Neural cell (in vitro differentiated cells): ENCODE data around the gene CTSZ. TPM values are rescaled to one million over a fixed set of nuclear protein-coding genes. Genes with fewer than 3 reads are reported as not detected.

Source experiments
- H2AFZ ChIP-seq: fragments of 200-600, 300-800 bp; sonication (generic), shearing (Covaris generic); 2 replicates; pipeline ENCODE4 v1.6.0; 2014; ENCODE audit warnings: low read depth, mild to moderate bottlenecking, antibody characterized with exemption, low read length, moderate library complexity
- H3F3A ChIP-seq: fragments of 200-600 bp; shearing (Covaris generic); 2 replicates; pipeline ENCODE4 v1.6.1; 2016; ENCODE audit warnings: mild to moderate bottlenecking, moderate library complexity, mixed read lengths, antibody characterized with exemption, low read length; ENCODE audit not compliant: insufficient read depth, poor library complexity, severe bottlenecking
- H3K27ac ChIP-seq: fragments of 200-600, 300-800 bp; sonication (generic), shearing (Covaris generic); 2 replicates; pipeline ENCODE4 v1.5.1; 2014; ENCODE audit warnings: mild to moderate bottlenecking, low read length, moderate library complexity
- H3K27me3 ChIP-seq: fragments of 300-800, 200-600 bp; sonication (generic), shearing (Covaris generic); 2 replicates; pipeline ENCODE4 v1.6.0; 2014; ENCODE audit warnings: mild to moderate bottlenecking, low read depth, low read length, moderate library complexity; ENCODE audit not compliant: insufficient read depth
- H3K36me3 ChIP-seq: fragments of 300-800, 200-600 bp; sonication (generic), shearing (Covaris generic); 2 replicates; pipeline ENCODE4 v1.5.1; 2014; ENCODE audit warnings: mild to moderate bottlenecking, antibody characterized with exemption, low read length, moderate library complexity; ENCODE audit not compliant: insufficient read depth
- H3K4me2 ChIP-seq: fragments of 300-800, 200-600 bp; sonication (generic), shearing (Covaris generic); 2 replicates; pipeline ENCODE4 v1.6.0; 2014; ENCODE audit warnings: mild to moderate bottlenecking, low read length
- H3K4me3 ChIP-seq: fragments of 300-800, 200-600 bp; sonication (generic), shearing (Covaris generic); 2 replicates; pipeline ENCODE4 v1.5.1; 2014; ENCODE audit warnings: mild to moderate bottlenecking, low read length, moderate library complexity
- H3K79me2 ChIP-seq: fragments of 200-600 bp; shearing (Covaris generic); replicated peaks from 2 replicates; pipeline ENCODE4 v1.6.0; 2014; ENCODE audit warnings: mild to moderate bottlenecking, low read length, moderate library complexity; ENCODE audit not compliant: insufficient read depth
- H3K9ac ChIP-seq: fragments of 300-800, 200-600 bp; sonication (generic), shearing (Covaris generic); 2 replicates; pipeline ENCODE4 v1.6.1; 2016; ENCODE audit warnings: mild to moderate bottlenecking, low read length, mixed read lengths
- H3K9me2 ChIP-seq: fragments of 200-600 bp; shearing (Covaris generic); 2 replicates; pipeline ENCODE4 v1.6.1; 2016; ENCODE audit warnings: mild to moderate bottlenecking, low read length, mixed read lengths; ENCODE audit not compliant: insufficient read depth
- H3K9me3 ChIP-seq: fragments of 200-600, 300-800 bp; sonication (generic), shearing (Covaris generic); 2 replicates; pipeline ENCODE4 v1.6.1; 2016; ENCODE audit warnings: mild to moderate bottlenecking, mixed run types, low read length, moderate library complexity, mixed read lengths
- H4K20me1 ChIP-seq: fragments of 200-600 bp; shearing (Covaris generic); 2 replicates; pipeline ENCODE4 v1.6.1; 2016; ENCODE audit warnings: mild to moderate bottlenecking, mixed run types; ENCODE audit not compliant: insufficient read depth
- EP300 ChIP-seq: fragments of 450-650 bp; conservative IDR thresholded peaks from 2 replicates; pipeline ENCODE4 v1.6.1; 2014; ENCODE audit warnings: antibody characterized with exemption, mild to moderate bottlenecking, moderate library complexity; ENCODE audit not compliant: poor library complexity, severe bottlenecking
- EZH2 ChIP-seq: fragments of 200-600, 300-800 bp; shearing (Covaris generic), sonication (generic); IDR thresholded peaks from 2 replicates; pipeline ENCODE4 v1.6.1; 2014; ENCODE audit warnings: antibody characterized with exemption, low read length, borderline replicate concordance, mild to moderate bottlenecking; ENCODE audit not compliant: insufficient read depth, poor library complexity, severe bottlenecking
- MXI1 ChIP-seq: fragments of 450-650 bp; conservative IDR thresholded peaks from 2 replicates; pipeline ENCODE4 v1.6.1; 2014; ENCODE audit warnings: antibody characterized with exemption, mild to moderate bottlenecking; ENCODE audit not compliant: poor library complexity, severe bottlenecking
- POLR2AphosphoS5 ChIP-seq: IDR thresholded peaks from 2 replicates; pipeline ENCODE4 v1.6.1; 2012
- RAD21 ChIP-seq: fragments of 450-650 bp; conservative IDR thresholded peaks from 2 replicates; pipeline ENCODE4 v1.6.1; 2014; ENCODE audit warnings: antibody characterized with exemption, mild to moderate bottlenecking, moderate library complexity
- SMC3 ChIP-seq: fragments of 450-650 bp; conservative IDR thresholded peaks from 2 replicates; pipeline ENCODE4 v1.6.1; 2014; ENCODE audit warnings: antibody characterized with exemption, mild to moderate bottlenecking, moderate library complexity; ENCODE audit not compliant: poor library complexity
- TAF1 ChIP-seq: IDR thresholded peaks from 2 replicates; pipeline ENCODE4 v1.6.1; 2012; ENCODE audit warnings: low read depth
- polyA plus RNA-seq: library from polyadenylated mRNA; depleted of rRNA; stranded (reverse); fragments of >200 nt; gene quantifications from 2 replicates; pipeline ENCODE4 v1.2.3, GENCODE V29; 2014
- TF ChIP-seq, protein P1 (sequence below): fragments of 450-650 bp; IDR thresholded peaks from 2 replicates; pipeline ENCODE4 v1.5.1; 2014; ENCODE audit warnings: antibody characterized with exemption, mild to moderate bottlenecking, moderate library complexity; ENCODE audit not compliant: poor library complexity, severe bottlenecking
- TF ChIP-seq, protein P2 (sequence below): IDR thresholded peaks from 2 replicates; pipeline ENCODE4 v1.6.1; 2012; ENCODE audit warnings: borderline replicate concordance

The CTSZ gene
- polyA plus RNA-seq, 1 donor from 2014 or later = 0.31 TPM

DNA sequence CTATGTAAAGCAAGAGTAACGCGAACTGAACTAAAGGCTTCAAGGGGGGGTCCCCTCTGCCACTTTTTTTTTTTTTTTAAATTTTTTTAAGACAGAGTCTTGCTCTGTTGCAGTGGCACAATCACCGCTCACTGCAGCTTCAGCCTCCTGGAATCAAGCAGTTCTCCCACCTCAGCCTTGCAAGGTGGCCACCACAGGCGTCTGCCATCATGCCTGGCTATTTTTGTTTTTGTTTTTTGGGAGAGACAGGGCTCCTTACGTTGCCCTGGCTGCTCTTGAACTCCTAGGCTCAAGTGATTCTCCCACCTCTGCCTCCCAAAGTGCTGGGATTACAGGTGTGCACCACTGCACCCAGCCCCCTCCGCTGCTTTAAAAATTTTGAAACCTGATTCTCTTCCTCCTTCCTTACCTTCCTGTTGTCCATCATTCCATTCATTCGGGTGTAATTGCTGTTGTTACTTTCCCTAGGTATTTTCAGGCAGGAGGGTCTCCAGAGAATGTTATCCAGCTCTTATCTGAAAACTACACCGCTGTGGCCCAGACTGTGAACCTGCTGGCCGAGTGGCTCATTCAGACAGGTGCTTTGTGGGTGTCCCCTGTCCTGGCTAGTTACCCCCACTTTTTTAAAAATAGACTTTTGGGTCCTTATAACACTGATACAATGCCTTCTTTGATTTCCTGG is 20.6 kb downstream of the CTSZ start:
- no peak for TF ChIP-seq POLR2AphosphoS5
- no peak for TF ChIP-seq TAF1
- Histone ChIP-seq H3K4me3 (no peak overlapping the region), H3K4me2 (no peak overlapping the region), H3F3A (no peaks in the 10 kb centered on the region), H3K27me3 (no peaks in the 10 kb centered on the region), H3K79me2 (peaks cover 25% of the 10 kb centered on the region), H2AFZ (no peak overlapping the region), H3K36me3 (peaks cover 8% of the 10 kb centered on the region), H3K9me2 (no peaks in the 10 kb centered on the region), H3K9me3 (no peaks in the 10 kb centered on the region), H4K20me1 (no peaks in the 10 kb centered on the region), H3K9ac (no peak overlapping the region), H3K27ac (no peak overlapping the region)

DNA sequence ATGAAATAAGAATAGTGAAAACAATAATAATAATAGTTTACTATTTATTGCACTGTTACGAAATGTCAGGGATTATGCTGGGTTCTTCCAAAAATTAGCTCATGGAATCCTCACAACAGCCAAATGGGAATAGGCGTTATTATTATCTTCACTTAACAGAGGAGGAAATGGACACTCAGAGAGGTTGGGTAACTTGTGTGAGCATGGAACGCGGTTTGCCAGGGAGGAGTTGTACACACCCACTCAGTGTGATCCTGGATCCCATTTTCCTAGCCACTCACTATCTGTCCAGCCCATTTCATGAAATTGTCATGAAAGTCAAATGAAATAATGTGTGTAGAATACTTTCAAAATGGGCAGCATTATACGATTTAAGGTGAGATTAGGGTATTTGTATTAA is 21.4 kb downstream of the CTSZ start:
- Histone ChIP-seq H3K4me2 (no peak overlapping the region), H3K27me3 (no peaks in the 10 kb centered on the region), H2AFZ (no peak overlapping the region), H4K20me1 (no peaks in the 10 kb centered on the region), H3K4me3 (no peak overlapping the region), H3K9me3 (no peaks in the 10 kb centered on the region), H3K9ac (no peak overlapping the region), H3F3A (no peaks in the 10 kb centered on the region), H3K9me2 (no peaks in the 10 kb centered on the region), H3K79me2 (peaks cover 25% of the 10 kb centered on the region), H3K36me3 (peaks cover under 1% of the 10 kb centered on the region), H3K27ac (no peak overlapping the region)
- TF ChIP-seq EP300 = no peak
- no peak for TF ChIP-seq MXI1
- TF ChIP-seq RAD21 = no peak
- TF ChIP-seq, protein P1, sequence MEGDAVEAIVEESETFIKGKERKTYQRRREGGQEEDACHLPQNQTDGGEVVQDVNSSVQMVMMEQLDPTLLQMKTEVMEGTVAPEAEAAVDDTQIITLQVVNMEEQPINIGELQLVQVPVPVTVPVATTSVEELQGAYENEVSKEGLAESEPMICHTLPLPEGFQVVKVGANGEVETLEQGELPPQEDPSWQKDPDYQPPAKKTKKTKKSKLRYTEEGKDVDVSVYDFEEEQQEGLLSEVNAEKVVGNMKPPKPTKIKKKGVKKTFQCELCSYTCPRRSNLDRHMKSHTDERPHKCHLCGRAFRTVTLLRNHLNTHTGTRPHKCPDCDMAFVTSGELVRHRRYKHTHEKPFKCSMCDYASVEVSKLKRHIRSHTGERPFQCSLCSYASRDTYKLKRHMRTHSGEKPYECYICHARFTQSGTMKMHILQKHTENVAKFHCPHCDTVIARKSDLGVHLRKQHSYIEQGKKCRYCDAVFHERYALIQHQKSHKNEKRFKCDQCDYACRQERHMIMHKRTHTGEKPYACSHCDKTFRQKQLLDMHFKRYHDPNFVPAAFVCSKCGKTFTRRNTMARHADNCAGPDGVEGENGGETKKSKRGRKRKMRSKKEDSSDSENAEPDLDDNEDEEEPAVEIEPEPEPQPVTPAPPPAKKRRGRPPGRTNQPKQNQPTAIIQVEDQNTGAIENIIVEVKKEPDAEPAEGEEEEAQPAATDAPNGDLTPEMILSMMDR = no peak
- no peak for TF ChIP-seq EZH2
- TF ChIP-seq POLR2AphosphoS5 = no peak
- TF ChIP-seq, protein P2, sequence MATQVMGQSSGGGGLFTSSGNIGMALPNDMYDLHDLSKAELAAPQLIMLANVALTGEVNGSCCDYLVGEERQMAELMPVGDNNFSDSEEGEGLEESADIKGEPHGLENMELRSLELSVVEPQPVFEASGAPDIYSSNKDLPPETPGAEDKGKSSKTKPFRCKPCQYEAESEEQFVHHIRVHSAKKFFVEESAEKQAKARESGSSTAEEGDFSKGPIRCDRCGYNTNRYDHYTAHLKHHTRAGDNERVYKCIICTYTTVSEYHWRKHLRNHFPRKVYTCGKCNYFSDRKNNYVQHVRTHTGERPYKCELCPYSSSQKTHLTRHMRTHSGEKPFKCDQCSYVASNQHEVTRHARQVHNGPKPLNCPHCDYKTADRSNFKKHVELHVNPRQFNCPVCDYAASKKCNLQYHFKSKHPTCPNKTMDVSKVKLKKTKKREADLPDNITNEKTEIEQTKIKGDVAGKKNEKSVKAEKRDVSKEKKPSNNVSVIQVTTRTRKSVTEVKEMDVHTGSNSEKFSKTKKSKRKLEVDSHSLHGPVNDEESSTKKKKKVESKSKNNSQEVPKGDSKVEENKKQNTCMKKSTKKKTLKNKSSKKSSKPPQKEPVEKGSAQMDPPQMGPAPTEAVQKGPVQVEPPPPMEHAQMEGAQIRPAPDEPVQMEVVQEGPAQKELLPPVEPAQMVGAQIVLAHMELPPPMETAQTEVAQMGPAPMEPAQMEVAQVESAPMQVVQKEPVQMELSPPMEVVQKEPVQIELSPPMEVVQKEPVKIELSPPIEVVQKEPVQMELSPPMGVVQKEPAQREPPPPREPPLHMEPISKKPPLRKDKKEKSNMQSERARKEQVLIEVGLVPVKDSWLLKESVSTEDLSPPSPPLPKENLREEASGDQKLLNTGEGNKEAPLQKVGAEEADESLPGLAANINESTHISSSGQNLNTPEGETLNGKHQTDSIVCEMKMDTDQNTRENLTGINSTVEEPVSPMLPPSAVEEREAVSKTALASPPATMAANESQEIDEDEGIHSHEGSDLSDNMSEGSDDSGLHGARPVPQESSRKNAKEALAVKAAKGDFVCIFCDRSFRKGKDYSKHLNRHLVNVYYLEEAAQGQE = no peak
- TF ChIP-seq TAF1 = no peak
- TF ChIP-seq SMC3 = no peak
